Testis (tissue), 3 donors: ENCODE measurements around the gene PIAS4. TPM values are rescaled to one million over a fixed set of nuclear protein-coding genes. Genes with fewer than 3 reads are reported as not detected.

Source experiments
- DNase-seq: peaks from one replicate; pipeline ENCODE4 v3.0.0-alpha.2; 2019
- H3K27ac ChIP-seq, 2 donors: fragments of 200-600 bp; sonication (generic); one replicate each; pipeline ENCODE4 v1.5.1; 2019
- H3K27me3 ChIP-seq: fragments of 200-600 bp; sonication (generic); one replicate; pipeline ENCODE4 v1.5.1; 2019
- H3K36me3 ChIP-seq: fragments of 200-600 bp; sonication (generic); one replicate; pipeline ENCODE4 v1.5.1; 2017; ENCODE audit warnings: low read depth; ENCODE audit errors: missing control alignments
- H3K4me1 ChIP-seq: fragments of 200-600 bp; sonication (generic); one replicate; pipeline ENCODE4 v1.5.1; 2019
- H3K4me3 ChIP-seq, 2 donors: fragments of 200-600 bp; sonication (generic); one replicate each; pipeline ENCODE4 v1.5.1; 2017 to 2019
- H3K9me3 ChIP-seq: fragments of 200-600 bp; sonication (generic); one replicate; pipeline ENCODE4 v1.5.1; 2017
- POLR2A ChIP-seq: fragments of 450-650 bp; IDR thresholded peaks from one replicate; pipeline ENCODE4 v1.6.1; 2017; ENCODE audit warnings: antibody characterized with exemption, mild to moderate bottlenecking, moderate library complexity
- WGBS, 2 donors: methylation state at CpG; one replicate each; pipeline ENCODE4 v1.1.5; 2018; 5-methylcytosine and 5-hydroxymethylcytosine counted together
- intact Hi-C: fragments of 100-400 bp; cut with DNase I; formaldehyde crosslinking; loops from one replicate; pipeline ENCODE4 v1.15.1; 2023; ENCODE audit warnings: low total_unique reads
- polyA plus RNA-seq: library from polyadenylated mRNA; stranded (reverse); fragments of 350-450 nt; fragmentation: Illumina TruSeq; extraction: RNeasy Lipid Tissue Mini Kit (QIAGEN cat#74804); gene quantifications from one replicate; pipeline ENCODE4 v1.2.3, GENCODE V29; 2014; ENCODE audit warnings: low read depth, low replicate concordance; ENCODE audit not compliant: insufficient read depth
- total RNA-seq, 2 donors: library from RNA; depleted of rRNA; stranded (reverse); fragments of >200 nt; gene quantifications; one replicate each; pipeline ENCODE4 v1.2.3, GENCODE V29; 2016
- TF ChIP-seq, protein P1 (sequence below), 3 experiments: fragments of 450-650 bp in 2 of 3; fragments of 200-600 bp in 1 of 3; sonication (generic) in 1 of 3; IDR thresholded peaks; one replicate each; pipeline ENCODE4 v1.5.1; 2016 to 2019; ENCODE audit warnings: antibody characterized with exemption in 3 of 3, mild to moderate bottlenecking in 2 of 3, moderate library complexity in 1 of 3

PIAS4 gene
- total and polyA plus RNA-seq, 3 donors from 2014 or later, result 89.1 to 142 (median 94.5) TPM

DNA sequence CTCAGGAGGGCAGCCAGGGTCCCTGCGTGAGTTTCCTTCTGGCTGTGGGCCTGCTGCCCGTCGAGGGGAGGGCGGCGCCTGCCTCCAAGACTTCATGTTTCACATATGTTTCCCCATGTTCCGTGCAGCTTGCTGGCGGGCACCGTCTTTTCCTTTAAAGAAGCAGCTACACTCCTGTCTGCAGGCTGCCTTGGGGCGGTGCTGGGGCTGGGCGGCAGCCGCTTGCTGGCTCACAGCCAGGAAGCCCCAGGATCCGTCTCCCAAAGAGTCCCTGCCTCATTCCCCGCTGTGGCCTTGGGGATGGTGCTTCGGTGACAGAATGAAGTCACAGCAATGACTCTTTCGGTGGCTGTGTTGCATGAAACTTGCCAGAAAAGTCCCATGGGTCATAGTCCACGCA, 24.9 kb downstream of the PIAS4 start:
- Histone ChIP-seq H3K27me3 (no peaks in the 10 kb centered on the region), H3K4me1 (peaks cover under 1% of the 10 kb centered on the region), H3K36me3 (no peaks in the 10 kb centered on the region), H3K27ac (no peak overlapping the region), H3K9me3 (no peaks in the 10 kb centered on the region), H3K4me3 (no peak overlapping the region)
- no peak for TF ChIP-seq POLR2A
- TF ChIP-seq, protein P1, sequence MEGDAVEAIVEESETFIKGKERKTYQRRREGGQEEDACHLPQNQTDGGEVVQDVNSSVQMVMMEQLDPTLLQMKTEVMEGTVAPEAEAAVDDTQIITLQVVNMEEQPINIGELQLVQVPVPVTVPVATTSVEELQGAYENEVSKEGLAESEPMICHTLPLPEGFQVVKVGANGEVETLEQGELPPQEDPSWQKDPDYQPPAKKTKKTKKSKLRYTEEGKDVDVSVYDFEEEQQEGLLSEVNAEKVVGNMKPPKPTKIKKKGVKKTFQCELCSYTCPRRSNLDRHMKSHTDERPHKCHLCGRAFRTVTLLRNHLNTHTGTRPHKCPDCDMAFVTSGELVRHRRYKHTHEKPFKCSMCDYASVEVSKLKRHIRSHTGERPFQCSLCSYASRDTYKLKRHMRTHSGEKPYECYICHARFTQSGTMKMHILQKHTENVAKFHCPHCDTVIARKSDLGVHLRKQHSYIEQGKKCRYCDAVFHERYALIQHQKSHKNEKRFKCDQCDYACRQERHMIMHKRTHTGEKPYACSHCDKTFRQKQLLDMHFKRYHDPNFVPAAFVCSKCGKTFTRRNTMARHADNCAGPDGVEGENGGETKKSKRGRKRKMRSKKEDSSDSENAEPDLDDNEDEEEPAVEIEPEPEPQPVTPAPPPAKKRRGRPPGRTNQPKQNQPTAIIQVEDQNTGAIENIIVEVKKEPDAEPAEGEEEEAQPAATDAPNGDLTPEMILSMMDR (IDR thresholded peaks at IDR 0.05), result no peak
- 62 to 71% methylated on average over 12 to 16 of the region's 16 CpGs for WGBS, 2 donors
- DNase-seq, result no peak
- intact Hi-C loops, result no loop called here

DNA sequence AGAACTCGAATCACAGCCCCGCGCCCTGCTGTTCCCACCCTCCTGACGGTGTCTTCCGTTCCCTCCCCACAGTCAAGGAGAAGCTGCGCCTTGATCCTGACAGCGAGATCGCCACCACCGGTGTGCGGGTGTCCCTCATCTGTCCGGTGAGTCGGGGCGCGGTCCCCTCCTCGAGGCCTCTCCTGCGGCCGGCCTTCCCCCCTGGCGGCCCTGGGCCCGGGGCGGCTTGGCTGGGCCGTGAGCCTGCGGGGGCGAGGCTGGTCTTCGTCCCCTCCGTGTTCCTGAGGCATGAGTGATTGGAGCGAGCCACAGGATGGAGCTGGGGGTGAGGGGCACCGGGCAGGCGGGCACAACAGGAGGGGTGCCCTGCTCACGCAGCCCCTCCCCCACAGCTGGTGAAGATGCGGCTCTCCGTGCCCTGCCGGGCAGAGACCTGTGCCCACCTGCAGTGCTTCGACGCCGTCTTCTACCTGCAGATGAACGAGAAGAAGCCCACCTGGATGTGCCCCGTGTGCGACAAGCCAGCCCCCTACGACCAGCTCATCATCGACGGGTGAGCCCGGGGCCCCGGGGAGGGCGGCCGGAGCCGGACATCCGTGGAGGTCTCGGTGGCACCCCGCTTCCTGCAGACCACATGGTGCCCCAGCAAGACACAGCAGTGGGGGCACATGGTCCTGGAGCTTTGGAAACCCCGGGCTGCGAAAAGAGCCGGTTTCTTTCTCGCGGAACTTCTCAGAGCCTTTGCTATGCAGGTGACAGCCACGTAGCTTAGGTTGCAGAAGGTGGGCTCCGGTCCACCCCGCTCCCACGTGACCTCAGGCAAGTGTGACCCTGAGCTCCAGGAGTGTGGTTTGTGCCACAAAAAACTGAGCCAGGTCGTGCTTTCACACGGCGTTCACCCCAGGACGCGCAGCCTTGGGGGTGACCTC, 25.8 kb downstream of the PIAS4 start:
- H3K4me1 ChIP-seq, result peaks cover 5% of the 10 kb centered on the region
- H3K27ac ChIP-seq, result no peak overlapping the region
- TF ChIP-seq, protein P1 (IDR thresholded peaks at IDR 0.05), result no peak
- no peak for TF ChIP-seq POLR2A
- 86 to 90% methylated on average over 53 to 61 of the region's 63 CpGs for WGBS, 2 donors
- no peaks in the 10 kb centered on the region for H3K9me3 ChIP-seq
- no peak for DNase-seq
- intact Hi-C loops, result no loop called here
- H3K4me3 ChIP-seq, result no peak overlapping the region
- no peaks in the 10 kb centered on the region for H3K27me3 ChIP-seq
- no peaks in the 10 kb centered on the region for H3K36me3 ChIP-seq

DNA sequence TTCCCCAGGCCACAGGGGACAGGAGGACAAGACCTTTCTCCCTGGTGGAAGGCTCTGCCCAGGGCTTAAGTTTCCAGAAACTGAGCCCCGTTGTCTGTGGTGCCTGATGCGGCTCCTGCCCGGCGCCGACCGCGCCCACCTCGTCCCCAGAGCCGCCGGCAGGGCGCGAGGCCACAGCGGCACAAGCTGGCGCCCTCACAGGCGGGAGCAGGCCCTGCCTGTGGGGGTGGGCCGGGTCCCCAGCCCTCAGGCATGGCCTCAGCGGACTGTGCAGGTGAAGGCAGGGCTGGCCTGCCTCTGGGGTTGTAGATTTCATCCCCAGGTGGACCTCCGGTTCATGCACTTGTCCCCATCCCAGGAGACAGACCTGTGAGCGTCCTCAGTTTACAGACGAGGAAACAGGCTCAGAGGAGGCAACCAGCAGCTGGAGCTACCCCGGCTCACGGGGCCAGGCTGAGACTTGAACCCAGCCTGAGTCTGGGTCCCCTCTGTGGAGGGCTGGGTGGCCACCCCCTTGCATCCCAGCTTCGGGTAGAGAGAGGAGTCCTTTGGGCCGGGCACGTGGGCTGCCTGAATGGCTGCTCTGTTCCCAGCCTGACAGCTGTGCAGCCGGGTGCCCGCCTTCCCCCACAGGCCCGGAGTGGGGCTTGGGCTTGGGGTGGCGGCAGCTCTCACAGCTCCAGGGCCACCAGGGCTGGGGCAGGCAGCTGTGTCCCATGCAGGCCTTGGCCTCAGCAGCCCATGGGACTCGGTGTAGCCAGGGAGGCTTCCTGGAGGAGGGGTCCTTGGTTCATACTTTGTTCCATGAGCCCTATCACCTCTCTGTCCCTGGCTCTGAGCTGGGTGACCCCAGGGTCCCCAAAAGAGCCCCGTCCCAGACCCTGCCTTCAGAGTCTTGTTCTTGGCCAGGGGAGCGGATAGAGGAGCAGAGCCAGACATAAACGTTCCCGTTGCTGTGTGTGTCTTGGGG, 26.8 kb downstream of the PIAS4 start:
- no peaks in the 10 kb centered on the region for H3K27me3 ChIP-seq
- no peak overlapping the region for H3K4me3 ChIP-seq
- 55 to 83% methylated on average over 4 to 17 of the region's 34 CpGs for WGBS, 2 donors
- DNase-seq, result no peak
- H3K9me3 ChIP-seq, result no peaks in the 10 kb centered on the region
- H3K4me1 ChIP-seq, result peaks cover 12% of the 10 kb centered on the region
- TF ChIP-seq, protein P1 (IDR thresholded peaks at IDR 0.05), result no peak
- TF ChIP-seq POLR2A, result no peak
- peak overlapping the region in 1 of 2 donors; percentile 14 for H3K27ac ChIP-seq
- intact Hi-C loops, result no loop called here
- no peaks in the 10 kb centered on the region for H3K36me3 ChIP-seq

DNA sequence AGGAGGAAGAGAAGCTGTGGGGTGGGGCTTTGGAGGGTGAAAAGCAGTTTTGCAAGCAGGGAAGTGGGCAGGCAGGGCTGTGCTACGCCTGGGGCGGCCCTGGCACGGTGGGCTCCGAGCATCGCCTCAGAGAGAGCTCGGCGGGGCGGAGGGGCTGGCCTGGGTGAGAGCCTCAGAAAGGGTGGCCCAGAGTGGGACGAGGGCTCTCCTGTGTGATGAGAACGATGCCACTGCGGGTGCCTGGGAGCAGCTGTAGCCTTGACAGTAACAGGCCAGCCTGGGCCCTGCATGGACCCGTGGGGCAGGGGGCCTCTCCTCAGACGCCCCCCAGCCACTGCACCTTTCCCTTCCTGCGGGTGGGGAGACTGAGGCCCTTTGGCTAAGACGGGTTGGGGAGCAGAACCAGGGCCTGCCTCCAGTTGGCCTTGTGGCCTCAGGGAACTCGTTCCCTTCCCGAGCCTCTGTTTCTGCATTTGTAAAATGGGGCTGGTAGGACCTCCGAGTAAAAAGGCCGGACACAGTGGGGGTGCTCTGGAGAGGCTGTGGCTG, 27.6 kb downstream of the PIAS4 start:
- no peak for DNase-seq
- TF ChIP-seq, protein P1 (IDR thresholded peaks at IDR 0.05), result no peak
- TF ChIP-seq POLR2A, result no peak
- H3K36me3 ChIP-seq, result no peaks in the 10 kb centered on the region
- H3K27ac ChIP-seq, result peak overlapping the region in 1 of 2 donors; percentile 14
- H3K4me3 ChIP-seq, result no peak overlapping the region
- intact Hi-C loops, result no loop called here
- H3K4me1 ChIP-seq, result peaks cover 13% of the 10 kb centered on the region
- H3K27me3 ChIP-seq, result no peaks in the 10 kb centered on the region
- H3K9me3 ChIP-seq, result no peaks in the 10 kb centered on the region
- WGBS, 2 donors, result 85 to 91% methylated on average over 15 to 19 of the region's 19 CpGs
